ENCODE results near the gene PFDN6. TPM values are rescaled to one million over a fixed set of nuclear protein-coding genes. Genes with fewer than 3 reads are reported as not detected.
"Not testable (repeated sequence)": the region's sequence is repeated elsewhere in the genome, so short reads cannot be mapped to it uniquely, and the experiment has no call there.

The PFDN6 gene
- total RNA-seq, 2 experiments from 2014 or later, result 65.4 to 96.9 TPM

GRCh38 chr6:33251395-33252012, 37.9 kb upstream of the PFDN6 start:
- DNase-seq (peak; percentile 30), ATAC-seq (no peak)
- H3K27ac Mint-ChIP-seq, result peak overlapping the region; percentile 40
- H3K9me3 Mint-ChIP-seq (ENCODE audit: low read depth), result no peaks in the 10 kb centered on the region
- peaks cover 41% of the 10 kb centered on the region for H3K4me1 Mint-ChIP-seq
- intact Hi-C loops (cut with DNase I, micrococcal nuclease), result no loop called here
- CTCF ChIA-PET, result interaction anchor here (1.2 to 8.3 kb wide), 3 partner anchors 93 to 237 kb away, joined by 3 to 77 read pairs (median 8); no protein-coding TSS in a partner anchor
- peaks cover 3% of the 10 kb centered on the region for H3K27me3 Mint-ChIP-seq
- POLR2A ChIA-PET, result interaction anchor here (0.7 to 2.7 kb wide), 2 partner anchors 19 to 26 kb away, joined by 3 to 11 read pairs; partner anchors contain the start of gene B3GALT4
- H3K36me3 Mint-ChIP-seq (ENCODE audit: low read depth), result peaks cover 23% of the 10 kb centered on the region
- peak overlapping the region; percentile 2 for H3K4me3 Mint-ChIP-seq

GRCh38 chr6:33252759-33253158, 36.6 kb upstream of the PFDN6 start:
- ChIA-PET POLR2A (no interaction called here), CTCF (interaction anchor here (0.9 kb wide), 1 partner anchor 47 kb away, joined by 3 read pairs; no protein-coding TSS in a partner anchor)
- no peak overlapping the region for H3K27ac Mint-ChIP-seq

GRCh38 chr6:33254591-33254990, 34.8 kb upstream of the PFDN6 start:
- CTCF ChIA-PET, result interaction anchor here (0.6 to 0.9 kb wide), 2 partner anchors 17 to 107 kb away, joined by 3 to 4 read pairs; partner anchors contain the start of genes RPS18 and VPS52
- H3K36me3 Mint-ChIP-seq (ENCODE audit: low read depth), result peaks cover 26% of the 10 kb centered on the region
- no peak for ATAC-seq

More at GRCh38 chr6:33252759-33253158, 36.6 kb upstream of the PFDN6 start:
- Mint-ChIP-seq H3K4me1 (peaks cover 41% of the 10 kb centered on the region), H3K27me3 (no peaks in the 10 kb centered on the region), H3K4me3 (no peak overlapping the region), H3K9me3 (ENCODE audit: low read depth) (no peaks in the 10 kb centered on the region), H3K36me3 (ENCODE audit: low read depth) (peaks cover 25% of the 10 kb centered on the region)
- ATAC-seq (no peak), DNase-seq (no peak)
- intact Hi-C loops (cut with DNase I, micrococcal nuclease), result no loop called here

GRCh38 chr6:33259032-33259431, 30.4 kb upstream of the PFDN6 start:
- Mint-ChIP-seq H3K27me3 (no peaks in the 10 kb centered on the region), H3K9me3 (ENCODE audit: low read depth) (no peaks in the 10 kb centered on the region), H3K4me3 (no peak overlapping the region), H3K36me3 (ENCODE audit: low read depth) (peaks cover 31% of the 10 kb centered on the region), H3K27ac (no peak overlapping the region), H3K4me1 (peaks cover 2% of the 10 kb centered on the region)
- ATAC-seq (no peak), DNase-seq (no peak)
- CTCF ChIA-PET, result interaction anchor here (0.6 kb wide), 1 partner anchor 390 kb away, joined by 3 read pairs; no protein-coding TSS in a partner anchor
- intact Hi-C loops (cut with DNase I, micrococcal nuclease), result no loop called here
- POLR2A ChIA-PET, result no interaction called here

More at GRCh38 chr6:33254591-33254990, 34.8 kb upstream of the PFDN6 start:
- intact Hi-C loops (cut with DNase I, micrococcal nuclease), result no loop called here
- Mint-ChIP-seq H3K27me3 (no peaks in the 10 kb centered on the region), H3K4me1 (peaks cover 28% of the 10 kb centered on the region), H3K4me3 (no peak overlapping the region), H3K27ac (no peak overlapping the region), H3K9me3 (ENCODE audit: low read depth) (no peaks in the 10 kb centered on the region)
- POLR2A ChIA-PET, result interaction anchor here (0.6 to 1.1 kb wide), 3 partner anchors 34 to 142 kb away, joined by 3 to 4 read pairs (median 3); partner anchors contain the start of gene WDR46
- no peak for DNase-seq

- POLR2A ChIA-PET; ATAC-seq; H3K4me3 Mint-ChIP-seq; H3K4me1 Mint-ChIP-seq; DNase-seq; intact Hi-C loops (cut with DNase I, micrococcal nuclease); H3K9me3 Mint-ChIP-seq (ENCODE audit: low read depth); H3K27me3 Mint-ChIP-seq; H3K27ac Mint-ChIP-seq: not testable (repeated sequence)
- CTCF ChIA-PET, result interaction anchor here (2.0 to 2.2 kb wide), 3 partner anchors 9 to 15 kb away, joined by 4 to 7 read pairs (median 5); partner anchors contain the start of genes B3GALT4, RPS18 and VPS52
- peaks cover 52% of the 10 kb centered on the region for H3K36me3 Mint-ChIP-seq (ENCODE audit: low read depth)
These were observed 26.9 kb upstream of the PFDN6 start for GRCh38 chr6:33262490-33262889.

GRCh38 chr6:33264015-33264414, 25.4 kb upstream of the PFDN6 start:
- Mint-ChIP-seq H3K27ac (no peak overlapping the region), H3K4me1 (peaks cover 2% of the 10 kb centered on the region), H3K36me3 (ENCODE audit: low read depth) (peaks cover 59% of the 10 kb centered on the region), H3K9me3 (ENCODE audit: low read depth) (no peaks in the 10 kb centered on the region), H3K27me3 (no peaks in the 10 kb centered on the region), H3K4me3 (no peak overlapping the region)
- intact Hi-C loops (cut with DNase I, micrococcal nuclease), result no loop called here
- ATAC-seq (peak; percentile 57), DNase-seq (no peak)
- CTCF ChIA-PET, result interaction anchor here (0.6 to 2.2 kb wide), 2 partner anchors 13 to 105 kb away, joined by 4 to 5 read pairs; partner anchors contain the start of gene B3GALT4
- POLR2A ChIA-PET, result no interaction called here

- ChIA-PET POLR2A (interaction anchor here (0.9 to 2.9 kb wide), 8 partner anchors 10 to 151 kb away, joined by 3 to 18 read pairs (median 6); partner anchors contain the start of genes PFDN6, RGL2, RING1 and WDR46), CTCF (interaction anchor here (0.6 to 3.3 kb wide), 11 partner anchors 10 to 881 kb away, joined by 3 to 14 read pairs (median 6); partner anchors contain the start of genes PFDN6 and WDR46)
- peaks cover 41% of the 10 kb centered on the region for H3K4me1 Mint-ChIP-seq
- intact Hi-C loops (cut with DNase I, micrococcal nuclease), result loop anchor here (1.0 to 10.0 kb wide), 15 partner anchors 18 to 1296 kb away; partner anchors contain the start of genes RXRB (in 2 of the 2), SLC39A7 (in 2 of the 2), BRD2 (in 1 of the 2) and DXO (in 1 of the 2)
- no peaks in the 10 kb centered on the region for H3K9me3 Mint-ChIP-seq (ENCODE audit: low read depth)
- no peak for DNase-seq
- H3K27ac Mint-ChIP-seq, result peak overlapping the region; percentile 100
- H3K27me3 Mint-ChIP-seq, result no peaks in the 10 kb centered on the region
- H3K36me3 Mint-ChIP-seq (ENCODE audit: low read depth), result peaks cover 67% of the 10 kb centered on the region
- H3K4me3 Mint-ChIP-seq, result peak overlapping the region; percentile 91
- ATAC-seq, result peak; percentile 8
These were observed 18.3 kb upstream of the PFDN6 start for GRCh38 chr6:33271117-33271467.

- ATAC-seq (peak; percentile 92), DNase-seq (peak; percentile 94)
- ChIA-PET CTCF (interaction anchor here (0.6 to 3.3 kb wide), 18 partner anchors 9 to 1083 kb away, joined by 3 to 14 read pairs (median 3); partner anchors contain the start of genes HSD17B8, PFDN6 and WDR46), POLR2A (interaction anchor here (0.9 to 2.9 kb wide), 10 partner anchors 9 to 300 kb away, joined by 3 to 18 read pairs (median 4); partner anchors contain the start of genes PFDN6, RGL2, RING1 and WDR46)
- Mint-ChIP-seq H3K9me3 (ENCODE audit: low read depth) (no peaks in the 10 kb centered on the region), H3K27me3 (no peaks in the 10 kb centered on the region), H3K4me1 (peaks cover 47% of the 10 kb centered on the region), H3K27ac (peak within 1 kb of the TSS; percentile 100), H3K4me3 (peak within 1 kb of the TSS; percentile 91), H3K36me3 (ENCODE audit: low read depth) (peaks cover 67% of the 10 kb centered on the region)
- intact Hi-C loops (cut with DNase I, micrococcal nuclease), result loop anchor here (1.0 to 10.0 kb wide), 19 partner anchors 18 to 1297 kb away; partner anchors contain the start of genes RXRB (in 2 of the 2), SLC39A7 (in 2 of the 2), BRD2 (in 1 of the 2) and DXO (in 1 of the 2)
These were observed 17.7 kb upstream of the PFDN6 start, which contains the start of the genes RPS18 and VPS52 for GRCh38 chr6:33271468-33272274. RPS18 (plus strand) TSS chr6:33272075; CDS start chr6:33272120, 45 bp downstream. VPS52 (minus strand) TSS chr6:33271876; CDS start chr6:33271675, 201 bp downstream.

- Mint-ChIP-seq H3K9me3 (ENCODE audit: low read depth) (no peaks in the 10 kb centered on the region), H3K27me3 (no peaks in the 10 kb centered on the region), H3K27ac (peak overlapping the region; percentile 100), H3K36me3 (ENCODE audit: low read depth) (peaks cover 64% of the 10 kb centered on the region), H3K4me3 (peak overlapping the region; percentile 91), H3K4me1 (peaks cover 52% of the 10 kb centered on the region)
- POLR2A ChIA-PET, result interaction anchor here (0.9 to 2.9 kb wide), 6 partner anchors 16 to 301 kb away, joined by 3 to 18 read pairs (median 8); partner anchors contain the start of genes PFDN6, RING1, WDR46 and ZBTB22
- ATAC-seq, result peak; percentile 4
- intact Hi-C loops (cut with DNase I, micrococcal nuclease), result loop anchor here (1.0 to 10.0 kb wide), 8 partner anchors 40 to 1298 kb away; partner anchors contain the start of genes DXO (in 1 of the 2), ITPR3 (in 1 of the 2), PSMB9 (in 1 of the 2) and TAP1 (in 1 of the 2)
- CTCF ChIA-PET, result interaction anchor here (0.6 to 3.3 kb wide), 13 partner anchors 8 to 1084 kb away, joined by 3 to 14 read pairs (median 4); partner anchors contain the start of genes HSD17B8, PFDN6 and WDR46
- no peak for DNase-seq
These were observed 16.9 kb upstream of the PFDN6 start for GRCh38 chr6:33272275-33273128.

All from activated CD4-positive, alpha-beta T cell treated with anti-CD3 and anti-CD28 coated beads for 36 hours (primary cell).